H9 (cell line): Measurements from ENCODE around the gene TIAL1. TPM values are rescaled to one million over a fixed set of nuclear protein-coding genes. Genes with fewer than 3 reads are reported as not detected.
"Not testable (repeated sequence)": the region's sequence is repeated elsewhere in the genome, so short reads cannot be mapped to it uniquely, and the experiment has no call there.

Source experiments
- DNase-seq: peaks from one replicate; pipeline ENCODE4 v3.0.0-alpha.2; 2017
- H2AFZ ChIP-seq: one replicate; pipeline ENCODE4 v1.6.1; 2013; ENCODE audit warnings: mild to moderate bottlenecking, low read length, control low read depth, moderate library complexity
- H2AK5ac ChIP-seq: 2 replicates; pipeline ENCODE4 v1.6.1; 2013; ENCODE audit warnings: low read length, control low read depth, mixed read lengths; ENCODE audit not compliant: insufficient read length
- H2BK120ac ChIP-seq: one replicate; pipeline ENCODE4 v1.6.1; 2013; ENCODE audit warnings: low read depth, mild to moderate bottlenecking, low read length, control low read depth, inconsistent platforms; ENCODE audit not compliant: poor library complexity, severe bottlenecking
- H2BK12ac ChIP-seq: 2 replicates; pipeline ENCODE4 v1.6.1; 2013; ENCODE audit warnings: low read length, control low read depth, mixed read lengths, low read depth; ENCODE audit not compliant: insufficient read length
- H2BK15ac ChIP-seq: 2 replicates; pipeline ENCODE4 v1.6.1; 2013; ENCODE audit warnings: low read depth, low read length, control low read depth
- H2BK20ac ChIP-seq: one replicate; pipeline ENCODE4 v1.6.1; 2013; ENCODE audit warnings: low read depth, mild to moderate bottlenecking, low read length, control low read depth, inconsistent platforms; ENCODE audit not compliant: poor library complexity, severe bottlenecking
- H2BK5ac ChIP-seq: 2 replicates; pipeline ENCODE4 v1.6.1; 2013; ENCODE audit warnings: low read length, control low read depth, mixed read lengths; ENCODE audit not compliant: insufficient read length
- H3K14ac ChIP-seq: 2 replicates; pipeline ENCODE4 v1.6.1; 2013; ENCODE audit warnings: low read length, control low read depth; ENCODE audit not compliant: insufficient read depth
- H3K18ac ChIP-seq: 2 replicates; pipeline ENCODE4 v1.6.1; 2013; ENCODE audit warnings: low read depth, mild to moderate bottlenecking, mixed read lengths, low read length, control low read depth; ENCODE audit not compliant: insufficient read length
- H3K23ac ChIP-seq: 2 replicates; pipeline ENCODE4 v1.6.1; 2013; ENCODE audit warnings: low read length, control low read depth, mixed read lengths, low read depth; ENCODE audit not compliant: insufficient read length
- H3K23me2 ChIP-seq: 2 replicates; pipeline ENCODE4 v1.6.1; 2013; ENCODE audit warnings: low read depth, mild to moderate bottlenecking, mixed read lengths, low read length, control low read depth; ENCODE audit not compliant: insufficient read length, poor library complexity, severe bottlenecking
- H3K27ac ChIP-seq: 2 replicates; pipeline ENCODE4 v1.5.1; 2013; ENCODE audit warnings: low read length, control low read depth, mixed read lengths, low read depth; ENCODE audit not compliant: insufficient read length
- H3K27me3 ChIP-seq: 2 replicates; pipeline ENCODE4 v1.6.1; 2013; ENCODE audit warnings: low read length, control low read depth, inconsistent platforms; ENCODE audit not compliant: insufficient read depth
- H3K4ac ChIP-seq: 2 replicates; pipeline ENCODE4 v1.6.1; 2013; ENCODE audit warnings: low read depth, mild to moderate bottlenecking, control low read depth, inconsistent platforms, low read length, moderate library complexity
- H3K4me1 ChIP-seq: 2 replicates; pipeline ENCODE4 v1.6.1; 2013; ENCODE audit warnings: low read length, control low read depth, inconsistent platforms; ENCODE audit not compliant: insufficient read depth
- H3K4me2 ChIP-seq: 2 replicates; pipeline ENCODE4 v1.6.1; 2013; ENCODE audit warnings: low read length, control low read depth, mixed read lengths; ENCODE audit not compliant: insufficient read length, insufficient read depth
- H3K56ac ChIP-seq: 2 replicates; pipeline ENCODE4 v1.6.1; 2013; ENCODE audit warnings: low read depth, mild to moderate bottlenecking, mixed read lengths, low read length, control low read depth; ENCODE audit not compliant: insufficient read length
- H3K79me1 ChIP-seq: 2 replicates; pipeline ENCODE4 v1.6.1; 2013; ENCODE audit warnings: low read depth, mild to moderate bottlenecking, moderate library complexity, low read length, control low read depth, inconsistent platforms; ENCODE audit not compliant: insufficient read depth, poor library complexity, severe bottlenecking
- H3K79me2 ChIP-seq: 2 replicates; pipeline ENCODE4 v1.6.1; 2013; ENCODE audit warnings: low read length, control low read depth, inconsistent platforms; ENCODE audit not compliant: insufficient read depth
- H3K9ac ChIP-seq: 2 replicates; pipeline ENCODE4 v1.6.1; 2013; ENCODE audit warnings: low read length, control low read depth, mixed read lengths; ENCODE audit not compliant: insufficient read length; ENCODE audit errors: extremely low read depth
- H3K9me3 ChIP-seq: one replicate; pipeline ENCODE4 v1.6.1; 2013; ENCODE audit warnings: low read depth, low read length, inconsistent platforms; ENCODE audit not compliant: control insufficient read depth
- H3T11ph ChIP-seq: one replicate; pipeline ENCODE4 v1.6.1; 2013; ENCODE audit warnings: mild to moderate bottlenecking, low read length, control low read depth, inconsistent platforms
- H4K20me1 ChIP-seq: one replicate; pipeline ENCODE4 v1.6.1; 2013; ENCODE audit not compliant: control insufficient read depth, insufficient read length, insufficient read depth
- H4K5ac ChIP-seq: 2 replicates; pipeline ENCODE4 v1.6.1; 2013; ENCODE audit warnings: low read depth, mild to moderate bottlenecking, mixed read lengths, low read length, control low read depth; ENCODE audit not compliant: insufficient read length
- H4K8ac ChIP-seq: replicated peaks from 2 replicates; pipeline ENCODE4 v1.6.1; 2013; ENCODE audit warnings: low read length, control low read depth, mixed read lengths, low read depth; ENCODE audit not compliant: insufficient read length
- H4K91ac ChIP-seq: 2 replicates; pipeline ENCODE4 v1.6.1; 2013; ENCODE audit warnings: low read depth, mild to moderate bottlenecking, moderate library complexity, mixed read lengths, low read length, control low read depth; ENCODE audit not compliant: insufficient read length
- H3K27ac Mint-ChIP-seq, 3 experiments: 2 replicates in 2 of 3; 3 replicates in 1 of 3; pipeline ENCODE4 v1.8.0; 2020 to 2021; ENCODE audit warnings: mixed read lengths in 3 of 3, mild to moderate bottlenecking in 1 of 3, moderate library complexity in 1 of 3
- H3K27me3 Mint-ChIP-seq: 2 replicates; pipeline ENCODE4 v1.8.0; 2021; ENCODE audit warnings: low read depth, mild to moderate bottlenecking, moderate library complexity, mixed read lengths
- H3K36me3 Mint-ChIP-seq, 3 experiments: 2 replicates in 2 of 3; 3 replicates in 1 of 3; pipeline ENCODE4 v1.8.0; 2020 to 2021; ENCODE audit warnings: low read depth in 3 of 3, mixed read lengths in 3 of 3; ENCODE audit not compliant: insufficient read depth in 1 of 3
- H3K4me1 Mint-ChIP-seq, 2 experiments: 2 replicates each; pipeline ENCODE4 v1.8.0; 2020; ENCODE audit warnings: mixed read lengths in 2 of 2
- H3K4me3 Mint-ChIP-seq, 2 experiments: 2 replicates in 1 of 2; 3 replicates in 1 of 2; pipeline ENCODE4 v1.8.0; 2020 to 2021; ENCODE audit warnings: mild to moderate bottlenecking in 2 of 2, mixed read lengths in 2 of 2, moderate library complexity in 1 of 2
- H3K9me3 Mint-ChIP-seq, 2 experiments: 2 replicates in 1 of 2; 3 replicates in 1 of 2; pipeline ENCODE4 v1.8.0; 2020; ENCODE audit warnings: mild to moderate bottlenecking in 2 of 2, mixed read lengths in 2 of 2, moderate library complexity in 1 of 2
- CTCF ChIP-seq: fragments of 200-600 bp; sonication (generic); conservative IDR thresholded peaks from 3 replicates; pipeline ENCODE4 v1.8.0; 2021; ENCODE audit warnings: antibody characterized with exemption, mild to moderate bottlenecking
- WGBS: extraction: QIAGEN DNeasy Blood & Tissue Kit; methylation state at CpG from one replicate; pipeline ENCODE4 v1.1.7; 2013; ENCODE audit warnings: missing lambda C conversion rate, low lambda C conversion rate, mixed read lengths; ENCODE audit not compliant: insufficient read length; ENCODE audit errors: extremely low coverage; 5-methylcytosine and 5-hydroxymethylcytosine counted together
- total RNA-seq: library from RNA; stranded (reverse); gene quantifications from 2 replicates; pipeline ENCODE4 v1.2.1, GENCODE V29; 2021

Gene TIAL1
- total RNA-seq, 1 experiment from 2014 or later: 146 TPM

- H2BK15ac ChIP-seq: no peak overlapping the region
- H4K8ac ChIP-seq: no peak overlapping the region
- H2BK120ac ChIP-seq: no peak overlapping the region
- Mint-ChIP-seq H3K27ac (no peak overlapping the region), H3K36me3 (no peaks in the 10 kb centered on the region), H3K27me3 (no peaks in the 10 kb centered on the region), H3K9me3 (no peaks in the 10 kb centered on the region), H3K4me1 (peaks cover 5 to 13% of the 10 kb centered on the region in 2 experiments; a peak in 2 of 4 replicates), H3K4me3 (no peak overlapping the region)
- no peak overlapping the region for H3K4me2 ChIP-seq
- no peaks in the 10 kb centered on the region for H3K27me3 ChIP-seq
- H3K14ac ChIP-seq: no peak overlapping the region
- no peak overlapping the region for H3K9ac ChIP-seq
- no peak overlapping the region for H4K91ac ChIP-seq
- no peak overlapping the region for H3K4ac ChIP-seq
- H3K79me2 ChIP-seq: no peaks in the 10 kb centered on the region
- H3K4me1 ChIP-seq: no peaks in the 10 kb centered on the region
- no peak for TF ChIP-seq CTCF
- H4K5ac ChIP-seq: no peak overlapping the region
- H3K9me3 ChIP-seq: no peaks in the 10 kb centered on the region
- no peaks in the 10 kb centered on the region for H3K23me2 ChIP-seq
- no peak overlapping the region for H3K18ac ChIP-seq
- no peak overlapping the region for H3K27ac ChIP-seq
- no peaks in the 10 kb centered on the region for H4K20me1 ChIP-seq
- no peak overlapping the region for H2BK5ac ChIP-seq
- no peak for DNase-seq
- no peak overlapping the region for H3T11ph ChIP-seq
- H2AFZ ChIP-seq: no peak overlapping the region
- H3K79me1 ChIP-seq: no peaks in the 10 kb centered on the region
- no peak overlapping the region for H3K23ac ChIP-seq
- no peak overlapping the region for H2AK5ac ChIP-seq
- H2BK20ac ChIP-seq: no peak overlapping the region
- H3K56ac ChIP-seq: no peak overlapping the region
- no peak overlapping the region for H2BK12ac ChIP-seq
- WGBS: no CpG with 5 or more reads among the region's 10 CpGs
Measured at GRCh38 chr10:119620241-119621077, 23.7 kb upstream of the TIAL1 start.

DNA sequence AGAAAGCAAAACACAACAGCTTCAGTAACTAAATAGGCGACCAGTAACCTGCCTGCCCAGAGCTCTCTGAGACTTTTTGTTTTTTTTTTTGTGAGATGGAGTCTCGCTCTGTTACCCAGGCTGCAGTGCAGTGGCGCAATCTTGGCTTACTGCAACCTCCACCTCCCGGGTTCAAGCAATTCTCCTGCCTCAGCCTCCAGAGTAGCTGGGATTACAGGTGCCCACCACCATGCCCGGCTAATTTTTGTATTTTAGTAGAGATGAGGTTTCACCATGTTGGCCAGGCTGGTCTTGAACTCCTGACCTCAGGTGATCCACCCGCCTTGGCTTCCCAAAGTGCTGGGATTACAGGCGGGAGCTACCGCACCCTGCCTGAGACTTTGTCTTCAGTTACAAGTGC is 23.0 kb upstream of the TIAL1 start:
- not testable (repeated sequence) for H3K23ac ChIP-seq, H3K79me1 ChIP-seq, H3K36me3 Mint-ChIP-seq, H3K4me2 ChIP-seq, H4K91ac ChIP-seq, H2BK12ac ChIP-seq, H3K27me3 Mint-ChIP-seq, H2AFZ ChIP-seq, H3K9ac ChIP-seq, H3K27me3 ChIP-seq, H3K27ac ChIP-seq, H2BK20ac ChIP-seq, H3K9me3 ChIP-seq, DNase-seq, H4K20me1 ChIP-seq, H3K4me3 Mint-ChIP-seq, H3K79me2 ChIP-seq, H3K18ac ChIP-seq, H2BK120ac ChIP-seq, H4K5ac ChIP-seq, H3K56ac ChIP-seq, H3K4ac ChIP-seq, H3K14ac ChIP-seq, H3K23me2 ChIP-seq, H2BK5ac ChIP-seq, H3K9me3 Mint-ChIP-seq, H2AK5ac ChIP-seq, H3K4me1 ChIP-seq, H2BK15ac ChIP-seq, H4K8ac ChIP-seq, H3T11ph ChIP-seq
- no CpG with 5 or more reads among the region's 8 CpGs for WGBS
- H3K4me1 Mint-ChIP-seq: peaks cover 5 to 13% of the 10 kb centered on the region in 2 experiments; a peak in 2 of 4 replicates
- H3K27ac Mint-ChIP-seq: 0 out of 7 replicates have a peak overlapping the region, but pooled peaks of 1 of the 3 experiments have one; percentile 18
